ENCODE results near the gene ACAD8.

DNA sequence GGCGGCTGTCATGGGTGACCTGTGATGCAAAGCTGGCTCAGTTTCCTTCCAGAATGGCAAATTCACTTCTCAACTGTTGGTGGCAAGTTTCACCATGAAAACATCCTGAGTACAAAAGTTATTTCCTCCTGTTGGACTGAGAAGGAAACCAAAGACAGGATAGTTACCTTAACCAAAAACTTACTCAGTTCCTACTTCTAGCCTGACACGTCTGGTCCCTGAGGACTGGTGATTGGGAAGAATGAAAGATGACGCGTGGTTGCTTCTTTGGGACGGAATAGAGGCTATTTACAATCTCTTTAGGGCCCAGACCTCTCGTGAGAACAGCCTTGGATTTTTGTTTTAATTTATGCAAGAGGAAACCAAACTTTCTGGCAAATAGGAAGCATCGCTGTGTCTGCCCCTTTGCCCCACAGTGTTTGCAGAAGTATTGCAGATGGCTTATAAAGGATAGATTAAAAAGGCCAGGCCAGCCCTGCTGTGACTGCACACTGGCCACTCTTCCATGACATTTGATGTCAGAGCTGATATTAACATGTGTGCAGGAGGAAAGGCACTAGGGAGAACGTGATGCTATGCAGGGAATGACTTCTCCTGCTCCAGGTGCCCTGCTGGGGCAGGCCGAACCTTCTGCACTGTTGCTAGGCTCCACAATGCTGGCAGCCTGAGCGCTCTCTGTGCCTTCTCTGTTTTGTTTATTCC, 21.3 kb upstream of the ACAD8 start:
- TF ChIP-seq, protein P1, sequence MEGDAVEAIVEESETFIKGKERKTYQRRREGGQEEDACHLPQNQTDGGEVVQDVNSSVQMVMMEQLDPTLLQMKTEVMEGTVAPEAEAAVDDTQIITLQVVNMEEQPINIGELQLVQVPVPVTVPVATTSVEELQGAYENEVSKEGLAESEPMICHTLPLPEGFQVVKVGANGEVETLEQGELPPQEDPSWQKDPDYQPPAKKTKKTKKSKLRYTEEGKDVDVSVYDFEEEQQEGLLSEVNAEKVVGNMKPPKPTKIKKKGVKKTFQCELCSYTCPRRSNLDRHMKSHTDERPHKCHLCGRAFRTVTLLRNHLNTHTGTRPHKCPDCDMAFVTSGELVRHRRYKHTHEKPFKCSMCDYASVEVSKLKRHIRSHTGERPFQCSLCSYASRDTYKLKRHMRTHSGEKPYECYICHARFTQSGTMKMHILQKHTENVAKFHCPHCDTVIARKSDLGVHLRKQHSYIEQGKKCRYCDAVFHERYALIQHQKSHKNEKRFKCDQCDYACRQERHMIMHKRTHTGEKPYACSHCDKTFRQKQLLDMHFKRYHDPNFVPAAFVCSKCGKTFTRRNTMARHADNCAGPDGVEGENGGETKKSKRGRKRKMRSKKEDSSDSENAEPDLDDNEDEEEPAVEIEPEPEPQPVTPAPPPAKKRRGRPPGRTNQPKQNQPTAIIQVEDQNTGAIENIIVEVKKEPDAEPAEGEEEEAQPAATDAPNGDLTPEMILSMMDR (IDR thresholded peaks at IDR 0.05), result no peak
- TF ChIP-seq POLR2A (IDR thresholded peaks at IDR 0.05), result no peak
